ENCODE results near the gene ZNF581.

The ZNF581 gene

DNA sequence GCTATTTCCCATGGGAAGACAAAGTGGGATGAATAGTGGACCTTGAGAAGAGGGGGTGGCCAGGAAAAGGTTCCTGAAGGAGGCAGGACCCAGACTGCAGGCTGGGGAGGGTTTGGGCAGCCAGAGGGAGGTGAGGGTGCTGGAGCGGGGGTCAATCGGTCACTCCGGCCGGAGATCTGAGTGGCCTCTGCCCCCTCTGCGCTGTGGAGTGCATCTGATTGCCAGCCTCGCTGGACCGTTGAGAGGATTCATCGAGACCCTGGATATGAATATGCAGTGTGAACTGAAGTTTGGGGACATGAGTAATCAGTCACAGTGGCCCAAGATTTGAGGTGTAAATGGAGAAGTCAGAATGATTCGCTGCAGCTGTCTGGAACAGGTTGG is 8.1 kb upstream of the ZNF581 start:
- no peak for DNase-seq

DNA sequence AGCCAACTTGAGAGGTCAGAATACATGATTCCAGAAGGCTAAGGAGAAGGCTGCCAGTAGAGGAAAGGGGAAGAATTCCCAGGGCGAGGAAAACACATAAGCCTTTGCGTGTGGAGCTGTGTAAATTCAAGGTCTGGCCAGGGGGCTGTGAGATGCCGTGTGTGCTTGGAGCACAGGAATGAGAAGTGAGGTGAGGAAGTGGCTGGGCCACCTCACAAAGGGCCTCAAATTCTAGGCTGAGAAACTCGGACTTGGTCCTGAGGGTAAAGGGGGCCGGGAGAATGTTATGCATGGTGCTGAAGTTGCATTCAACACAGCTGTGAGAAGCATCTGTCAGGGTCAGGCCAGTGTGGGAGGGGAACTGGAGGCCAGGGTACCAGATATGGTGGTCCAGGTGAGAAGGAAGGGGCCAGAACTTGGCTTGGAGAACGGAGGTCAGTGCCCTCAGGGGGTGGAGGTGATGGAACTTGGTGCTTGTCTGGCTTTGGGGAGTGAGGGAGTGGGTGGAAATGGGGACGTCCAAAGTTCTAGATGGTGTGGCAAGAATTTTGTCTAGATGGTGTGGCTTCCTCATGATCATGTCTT is 7.5 kb upstream of the ZNF581 start:
- no peak for DNase-seq

DNA sequence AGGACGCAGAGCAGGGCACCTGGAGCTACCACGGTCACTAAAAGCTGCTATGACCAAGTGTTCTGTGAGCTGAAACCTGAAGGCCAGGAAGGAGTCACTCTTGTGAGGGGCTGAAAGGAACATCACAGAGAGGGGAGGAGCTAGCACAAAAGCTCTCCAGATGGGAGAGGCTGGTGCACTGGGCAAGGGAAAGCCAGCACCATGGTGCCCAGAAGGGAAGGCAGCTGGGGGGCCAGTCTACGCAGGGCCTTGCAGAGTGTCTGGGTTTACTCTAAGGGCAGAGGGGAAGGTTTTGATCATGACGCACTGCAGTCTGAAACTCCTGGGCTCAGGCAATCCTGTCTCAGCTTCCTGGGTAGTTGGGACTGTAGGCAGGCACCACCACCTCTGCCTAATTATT is 6.7 kb upstream of the ZNF581 start:
- DNase-seq = no peak

DNA sequence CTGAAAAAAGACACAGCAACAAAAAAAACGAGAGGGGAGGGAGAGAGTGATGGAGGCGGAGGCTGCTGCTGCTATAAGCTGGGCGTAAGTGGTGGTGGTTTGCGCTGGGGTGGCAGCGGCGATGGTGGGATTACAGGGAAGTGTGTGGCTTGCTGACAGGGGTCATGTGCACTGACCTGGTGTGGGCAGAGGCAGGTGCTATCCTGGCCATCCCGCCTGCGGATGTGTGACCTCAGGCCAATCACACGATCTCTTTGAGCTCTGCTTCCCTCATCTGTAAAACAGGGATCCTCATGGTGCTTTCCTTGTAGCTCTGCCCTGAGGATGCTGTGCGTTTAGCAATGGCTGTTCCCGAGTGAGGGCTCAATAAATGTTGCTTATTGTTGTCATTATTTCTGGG is 5.9 kb upstream of the ZNF581 start:
- DNase-seq = no peak

DNA sequence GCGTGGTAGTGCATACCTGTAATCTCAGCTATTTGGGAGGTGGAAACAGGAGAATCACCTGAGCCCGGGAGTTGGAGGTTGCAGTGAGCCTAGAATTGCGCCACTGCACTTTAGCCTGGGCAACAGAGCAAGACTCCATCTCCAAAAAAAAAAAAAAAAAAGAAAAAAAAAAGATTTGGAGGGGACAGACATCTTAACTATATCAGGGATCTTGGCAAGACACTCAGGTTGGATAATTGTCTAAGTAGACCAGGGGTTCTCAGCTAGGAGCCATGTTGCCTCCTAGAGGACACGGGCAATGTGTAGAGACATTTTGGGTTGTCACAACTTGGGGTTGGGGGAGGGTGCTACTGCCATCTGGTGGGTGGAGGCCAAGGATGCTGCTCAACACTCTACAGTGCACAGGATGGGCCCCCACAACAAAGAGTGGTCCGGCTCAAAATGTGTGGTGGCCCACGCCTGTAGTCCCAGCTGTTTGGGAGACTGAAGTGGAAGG is 4.5 kb upstream of the ZNF581 start:
- DNase-seq = no peak

DNA sequence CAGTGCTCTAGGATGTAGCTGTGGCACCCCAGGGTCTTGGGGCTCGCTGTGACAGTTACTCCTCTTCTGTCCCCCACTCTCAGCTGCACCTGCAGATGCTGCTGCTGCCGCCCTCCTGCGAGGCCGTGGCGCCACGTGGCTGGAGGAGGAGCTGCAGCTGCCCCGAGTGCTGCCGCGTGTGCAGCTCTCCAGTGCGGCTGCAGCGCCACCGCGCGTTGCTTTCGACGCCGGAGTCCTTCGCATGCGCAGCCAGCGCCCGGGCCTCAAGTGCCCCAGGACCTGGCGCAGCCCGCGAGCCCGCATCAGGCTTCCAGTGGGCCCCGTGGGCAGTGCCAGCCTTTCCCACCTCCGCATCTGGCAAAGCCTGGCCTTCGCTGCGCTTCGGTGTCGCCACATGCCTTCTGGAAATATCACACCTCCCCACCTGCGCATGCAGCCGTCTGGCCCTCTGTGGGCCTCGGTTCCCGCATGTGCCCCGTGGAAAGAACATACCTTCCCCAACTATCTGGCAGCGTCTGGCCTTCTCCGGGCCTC is 3.3 kb upstream of the ZNF581 start:
- peak; percentile 83 for DNase-seq

DNA sequence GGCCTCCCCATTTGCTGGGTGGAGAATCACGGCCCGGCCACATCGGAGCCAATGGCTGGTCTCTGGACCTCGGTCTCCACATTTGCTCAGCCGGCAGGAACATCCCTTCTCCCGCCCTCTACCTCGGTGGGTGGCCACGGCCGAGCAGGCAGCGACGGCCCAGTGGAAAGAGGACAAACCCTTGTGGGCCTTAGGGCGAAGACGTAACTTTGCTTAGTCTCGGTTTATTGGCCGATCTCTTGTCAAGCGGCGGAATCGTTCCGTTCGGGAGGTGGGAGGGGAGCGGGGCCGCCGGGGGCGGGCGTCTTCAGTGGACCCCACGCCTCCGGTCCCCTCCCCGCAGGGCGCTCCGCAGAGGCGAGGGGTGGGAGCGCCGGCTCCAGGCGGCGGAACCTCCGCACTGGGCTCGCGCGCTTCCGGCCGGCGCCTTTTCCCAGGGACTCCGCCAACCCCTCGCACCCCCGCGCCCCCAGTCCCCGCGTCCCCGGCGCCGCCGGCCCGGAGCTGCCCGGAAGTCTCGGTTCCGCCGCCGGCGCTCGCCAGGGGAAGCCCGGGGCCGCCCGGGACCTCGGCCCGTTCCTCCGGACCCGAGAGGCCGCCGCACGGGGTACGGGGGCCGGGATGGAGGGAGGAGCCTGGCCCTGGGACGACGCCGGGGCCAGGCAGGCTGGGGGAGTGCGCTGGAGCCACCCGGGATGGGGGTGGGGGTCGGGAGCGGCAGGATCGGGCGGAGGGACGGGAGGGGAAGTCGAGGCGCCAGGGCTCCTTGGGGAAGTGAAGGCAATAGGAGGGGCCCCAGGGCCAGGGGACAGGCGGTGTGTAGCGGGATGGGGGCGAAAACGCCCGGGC is 2.6 kb upstream of the ZNF581 start, which contains the start of gene ZNF580:
ZNF580 (plus strand) TSS at position 426 of the 849 bp plus-strand sequence. CDS start 1,507 bp downstream, outside the sequence.
- DNase-seq = peak; percentile 53

DNA sequence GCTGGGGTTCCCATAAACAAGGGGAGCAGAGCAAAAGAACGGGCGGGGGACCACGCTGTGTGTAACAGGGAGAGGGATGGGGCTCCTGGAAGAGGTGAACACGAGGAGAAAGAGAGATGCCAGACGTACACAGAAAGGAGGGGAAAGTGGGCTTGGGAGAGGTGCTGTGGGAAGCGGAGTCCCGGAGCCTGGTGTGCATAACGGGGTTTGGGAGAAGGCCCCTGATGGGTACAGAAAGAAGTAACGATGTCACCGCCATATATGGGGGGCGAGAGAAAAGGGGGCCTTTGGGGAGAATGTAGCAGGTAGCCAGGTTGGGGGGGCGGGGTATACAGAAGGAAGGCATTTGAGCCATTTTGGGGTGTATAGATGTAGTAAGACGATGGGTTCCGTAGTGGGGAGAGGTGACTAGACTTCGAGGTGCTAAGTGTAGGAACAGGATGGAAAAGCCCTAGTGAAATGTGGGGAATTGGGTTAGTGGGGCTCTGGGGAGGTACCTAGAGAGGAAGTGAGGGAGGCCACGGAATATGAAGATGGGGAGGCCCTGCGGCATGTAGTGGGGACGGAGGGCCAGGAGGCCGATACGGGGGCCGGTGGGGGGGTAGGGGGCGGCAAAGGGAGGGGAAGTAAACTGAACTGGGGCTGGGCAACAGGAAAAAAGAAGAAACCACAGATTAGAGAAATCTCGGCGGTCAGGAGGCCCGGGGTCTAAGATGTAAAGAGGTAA is 1.9 kb upstream of the ZNF581 start:
- no peak for DNase-seq

DNA sequence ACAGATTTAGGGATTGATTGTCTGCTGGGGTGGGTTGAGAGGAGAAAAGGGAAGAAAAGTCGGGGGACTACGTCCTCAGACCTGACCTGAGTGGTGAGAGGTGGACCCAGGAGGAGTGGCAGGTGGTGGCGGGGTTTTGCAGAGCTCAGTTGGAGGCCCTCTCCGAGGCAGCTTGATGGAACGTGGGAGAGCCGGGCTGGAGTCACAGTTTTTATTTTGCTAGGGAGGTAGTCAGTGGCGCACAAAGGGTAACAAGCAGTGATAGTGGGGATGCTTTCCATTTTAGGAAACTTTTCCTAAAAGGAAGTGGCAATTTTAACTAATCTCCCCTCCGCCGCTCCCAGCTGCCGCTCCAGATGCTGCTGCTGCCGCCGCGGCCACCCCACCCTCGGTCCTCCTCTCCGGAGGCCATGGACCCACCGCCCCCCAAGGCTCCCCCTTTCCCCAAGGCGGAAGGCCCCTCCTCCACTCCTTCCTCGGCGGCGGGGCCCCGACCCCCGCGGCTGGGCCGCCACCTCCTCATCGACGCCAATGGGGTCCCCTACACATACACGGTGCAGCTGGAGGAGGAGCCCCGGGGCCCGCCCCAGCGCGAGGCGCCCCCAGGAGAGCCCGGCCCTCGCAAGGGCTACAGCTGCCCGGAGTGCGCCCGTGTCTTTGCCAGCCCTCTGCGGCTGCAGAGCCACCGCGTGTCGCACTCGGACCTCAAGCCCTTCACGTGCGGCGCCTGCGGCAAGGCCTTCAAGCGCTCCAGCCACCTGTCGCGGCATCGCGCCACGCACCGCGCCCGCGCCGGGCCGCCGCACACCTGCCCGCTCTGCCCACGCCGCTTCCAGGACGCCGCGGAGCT is 1.1 kb upstream of the ZNF581 start:
- no peak for DNase-seq

DNA sequence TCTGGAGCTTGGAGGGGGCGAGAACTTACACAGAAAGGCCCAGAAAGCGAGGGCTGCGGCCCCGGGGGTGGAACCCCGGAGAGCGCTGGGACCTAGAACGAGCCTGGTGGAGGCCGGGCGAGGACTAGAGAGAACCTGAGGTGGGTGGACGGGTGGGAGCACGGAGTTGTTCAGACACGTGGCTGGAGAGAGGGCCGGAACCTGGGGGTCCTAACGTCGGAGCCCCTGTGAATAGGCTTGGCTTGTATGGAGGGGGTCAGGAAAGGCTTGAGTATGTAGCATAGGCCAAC is 383 bp downstream of the ZNF581 start:
- DNase-seq = no peak

DNA sequence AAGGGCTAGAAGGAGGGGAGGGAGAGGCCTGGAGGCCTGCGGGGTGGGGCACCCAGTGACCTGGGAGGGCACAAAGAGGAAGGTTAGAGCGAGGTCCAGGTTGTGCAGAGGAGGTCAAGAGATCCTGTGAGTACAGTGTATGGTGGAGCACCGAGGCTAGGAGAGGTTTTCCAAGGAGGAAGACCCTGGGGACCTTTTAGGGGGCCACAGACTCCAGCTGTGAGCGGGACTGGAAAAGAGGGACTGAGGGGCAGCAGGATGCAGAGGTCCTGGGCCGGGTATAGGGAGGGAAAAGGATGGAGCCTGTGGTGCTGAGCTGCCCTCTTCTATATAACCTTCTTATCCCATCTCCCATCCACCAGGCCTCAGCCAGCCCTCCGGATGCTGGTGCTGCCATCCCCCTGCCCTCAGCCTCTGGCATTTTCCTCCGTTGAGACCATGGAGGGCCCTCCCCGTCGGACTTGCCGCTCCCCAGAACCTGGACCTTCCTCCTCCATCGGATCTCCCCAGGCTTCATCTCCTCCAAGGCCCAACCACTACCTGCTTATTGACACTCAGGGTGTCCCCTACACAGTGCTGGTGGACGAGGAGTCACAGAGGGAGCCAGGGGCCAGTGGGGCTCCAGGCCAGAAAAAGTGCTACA is 863 bp downstream of the ZNF581 start:
- no peak for DNase-seq

DNA sequence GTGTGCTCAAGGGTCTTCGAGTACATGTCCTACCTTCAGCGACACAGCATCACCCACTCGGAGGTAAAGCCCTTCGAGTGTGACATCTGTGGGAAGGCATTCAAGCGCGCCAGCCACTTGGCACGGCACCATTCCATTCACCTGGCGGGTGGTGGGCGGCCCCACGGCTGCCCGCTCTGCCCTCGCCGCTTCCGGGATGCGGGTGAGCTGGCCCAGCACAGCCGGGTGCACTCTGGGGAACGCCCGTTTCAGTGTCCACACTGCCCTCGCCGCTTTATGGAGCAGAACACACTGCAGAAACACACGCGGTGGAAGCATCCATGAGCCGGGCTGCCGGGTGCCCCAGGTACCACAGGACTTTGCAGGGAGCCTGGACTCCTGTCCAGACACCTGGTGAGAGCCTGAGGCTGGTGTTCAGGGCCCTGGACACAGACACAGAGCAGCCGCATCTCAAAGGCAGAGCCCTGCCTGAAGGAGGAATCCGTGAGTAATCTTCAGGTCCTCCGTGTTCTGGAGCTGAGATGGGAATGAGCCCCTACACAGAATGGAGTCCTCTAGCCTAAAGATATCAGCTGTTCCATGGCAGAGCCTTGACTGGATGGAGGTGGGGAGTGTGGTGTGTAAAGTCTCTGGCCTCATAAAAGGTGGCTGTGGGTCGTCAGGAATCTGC is 1.5 kb downstream of the ZNF581 start:
- no peak for DNase-seq

DNA sequence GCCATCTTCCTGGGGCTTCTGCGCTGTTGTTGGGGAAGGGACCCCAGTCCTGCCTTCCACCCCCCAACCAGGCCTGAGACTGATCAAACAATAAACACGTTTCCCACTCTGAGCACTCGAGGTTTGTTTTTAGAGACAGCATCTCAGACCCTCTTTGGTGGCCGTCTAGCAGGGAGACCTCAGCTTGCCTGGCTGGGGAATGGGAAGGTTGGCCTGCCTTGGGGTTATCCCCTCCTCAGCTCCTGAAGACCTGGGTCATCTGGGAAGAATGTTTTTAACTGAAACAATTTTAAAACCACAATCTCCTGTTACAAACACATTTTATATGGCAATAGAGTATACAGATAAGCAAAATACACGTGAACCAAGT is 2.0 kb downstream of the ZNF581 start:
- DNase-seq = no peak

DNA sequence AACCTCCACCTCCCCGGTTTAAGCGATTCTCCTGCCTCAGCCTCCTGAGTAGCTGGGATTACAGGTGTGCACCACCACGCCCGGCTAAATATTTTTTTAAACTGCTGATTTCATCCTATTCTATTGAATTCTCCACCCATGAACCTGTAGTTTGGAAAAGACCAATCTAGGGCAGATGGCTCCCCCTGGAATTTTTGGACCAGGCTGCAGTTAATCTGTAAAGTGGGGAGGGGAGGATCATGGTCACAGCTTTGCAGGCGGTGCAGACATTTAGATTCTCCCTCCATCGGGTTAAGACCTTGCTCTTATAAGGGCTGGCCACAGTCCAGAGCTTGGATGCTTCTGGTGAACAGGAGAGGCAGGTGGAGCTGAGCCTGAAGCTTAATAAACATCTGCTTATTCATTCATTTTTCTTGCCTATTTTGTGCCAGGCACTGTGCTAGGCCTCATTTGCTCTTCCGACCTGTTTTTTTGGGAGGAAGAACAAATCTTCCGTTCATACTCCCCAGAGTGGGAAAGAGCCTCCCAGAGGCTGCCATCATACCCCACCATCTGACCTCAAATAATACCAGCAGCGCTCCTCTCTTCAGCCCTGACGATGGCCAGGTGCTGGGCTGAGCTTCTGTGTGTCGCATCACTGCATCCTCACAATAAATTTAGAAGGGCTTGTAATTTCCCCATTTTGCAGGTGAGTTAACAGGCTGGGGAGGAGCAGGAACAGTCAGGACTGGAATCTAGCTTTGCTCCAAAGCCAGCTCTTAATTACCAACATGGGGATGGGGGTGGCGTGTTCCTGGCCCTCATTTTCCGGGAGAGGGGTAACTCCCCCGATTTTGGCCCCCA is 3.7 kb downstream of the ZNF581 start:
- DNase-seq = no peak

DNA sequence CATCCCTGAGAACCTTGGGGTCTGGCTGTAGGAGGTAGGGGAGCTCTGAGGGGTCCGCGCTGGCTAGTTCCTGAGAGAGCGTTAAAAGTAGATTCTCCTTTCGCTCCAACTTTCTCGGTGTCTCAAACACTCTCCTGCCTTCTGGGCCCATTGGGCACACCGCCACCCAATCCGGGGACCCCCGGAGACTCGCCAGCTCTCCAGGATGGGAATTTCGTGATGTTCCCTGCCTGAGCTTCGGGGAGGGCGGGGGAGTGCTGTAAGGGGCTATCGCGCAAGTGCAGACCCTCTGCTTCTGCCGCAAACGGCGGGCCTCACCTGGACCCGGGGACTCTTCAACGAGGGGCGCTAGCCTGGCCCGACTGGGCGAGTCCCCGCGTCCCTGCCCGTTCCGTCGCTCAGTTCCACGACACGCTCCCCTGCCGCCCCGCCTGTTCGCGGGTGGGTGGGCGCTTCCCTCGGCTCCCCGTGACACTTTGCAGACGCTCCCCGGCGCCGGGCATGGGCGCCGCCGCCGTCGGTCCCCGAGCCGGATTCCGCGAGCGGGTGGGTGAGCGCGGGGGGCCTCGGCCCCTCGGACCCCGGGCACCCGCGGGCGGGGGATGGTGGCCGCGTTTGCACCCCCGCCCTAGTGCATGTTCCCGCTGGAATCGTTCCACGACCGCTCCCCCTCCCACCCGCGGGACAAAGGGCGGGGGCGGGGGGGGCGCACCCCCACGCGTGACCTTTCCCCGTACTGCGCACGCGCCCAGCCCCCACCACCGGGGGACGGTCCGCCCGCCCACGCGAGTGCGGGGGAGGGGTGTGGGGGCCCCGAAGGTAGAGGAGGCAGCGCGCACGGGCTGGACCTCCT is 4.5 kb downstream of the ZNF581 start, which contains the start of gene CCDC106:
CCDC106 (plus strand) TSS at position 481 of the 853 bp plus-strand sequence. CDS start 835 bp downstream, outside the sequence.
- DNase-seq = peak; percentile 50

DNA sequence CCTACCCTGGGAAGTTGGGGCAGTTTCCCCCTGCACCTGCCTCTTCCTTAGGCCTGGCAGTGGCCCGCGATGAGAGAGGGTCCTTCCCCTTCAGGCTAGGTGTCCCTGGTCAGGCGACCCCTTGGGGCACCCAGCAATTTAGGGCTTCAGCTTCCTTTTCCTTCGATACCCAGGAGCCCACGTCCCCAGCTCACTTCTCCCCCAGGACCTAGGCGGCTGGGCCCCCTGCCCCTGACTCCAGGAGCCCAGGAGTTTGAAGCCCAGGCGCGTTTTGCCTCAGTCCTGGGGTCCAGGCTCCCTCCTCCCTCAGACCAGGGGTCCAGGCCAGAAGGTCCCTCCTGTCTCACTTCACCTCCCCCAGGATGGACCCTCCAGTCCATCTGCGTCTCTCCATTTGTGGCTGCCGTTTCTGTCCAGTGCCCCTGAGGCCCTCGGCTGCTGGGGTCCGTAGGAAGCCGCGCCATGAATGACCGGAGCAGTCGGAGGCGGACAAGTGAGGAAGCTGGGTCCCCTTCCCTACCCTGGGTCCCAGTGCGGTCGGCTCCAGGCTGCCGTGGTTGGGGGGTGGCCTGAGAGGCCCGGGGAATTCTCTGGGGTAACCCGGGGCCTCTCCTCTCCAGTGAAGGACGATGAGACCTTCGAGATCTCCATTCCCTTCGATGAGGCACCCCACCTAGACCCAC is 5.3 kb downstream of the ZNF581 start:
- DNase-seq = no peak

DNA sequence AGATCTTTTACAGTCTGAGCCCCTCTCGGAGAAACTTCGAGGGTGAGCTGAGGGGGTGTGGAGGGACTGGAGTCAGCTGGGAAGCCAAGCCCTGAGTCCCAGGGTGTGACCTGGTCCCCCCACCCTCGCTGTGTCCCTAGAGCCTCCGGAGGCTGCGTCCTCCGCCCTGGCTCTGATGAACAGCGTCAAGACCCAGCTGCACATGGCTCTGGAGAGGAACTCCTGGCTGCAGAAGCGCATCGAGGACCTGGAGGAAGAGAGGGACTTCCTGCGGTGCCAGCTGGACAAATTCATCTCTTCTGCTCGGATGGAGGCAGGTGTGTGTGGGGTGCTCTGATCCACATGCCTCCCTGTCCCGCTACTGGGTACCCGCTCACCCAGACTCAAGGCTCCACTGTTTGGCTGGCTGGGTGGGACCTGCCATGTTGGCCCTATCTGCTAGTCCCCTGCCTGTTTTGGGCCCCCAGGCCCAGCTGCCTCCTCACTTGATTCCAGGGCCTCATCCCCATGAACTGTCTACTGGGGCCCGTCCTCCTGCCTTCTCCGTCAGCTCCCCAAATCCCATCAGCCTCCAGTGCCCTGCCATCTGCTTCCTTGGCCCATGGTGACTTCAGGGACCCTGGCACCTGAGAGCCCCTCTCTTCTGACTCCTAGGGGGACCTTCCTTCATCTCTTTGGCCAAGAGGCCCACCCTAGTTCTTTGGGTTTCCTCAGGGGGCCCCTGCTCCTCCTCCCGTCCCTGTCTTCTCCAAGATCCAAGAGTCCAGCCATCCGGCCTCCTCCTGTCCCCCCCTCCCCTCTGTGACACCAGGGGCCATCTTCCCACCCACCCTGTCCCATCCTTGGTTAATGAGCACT is 6.0 kb downstream of the ZNF581 start:
- no peak for DNase-seq

DNA sequence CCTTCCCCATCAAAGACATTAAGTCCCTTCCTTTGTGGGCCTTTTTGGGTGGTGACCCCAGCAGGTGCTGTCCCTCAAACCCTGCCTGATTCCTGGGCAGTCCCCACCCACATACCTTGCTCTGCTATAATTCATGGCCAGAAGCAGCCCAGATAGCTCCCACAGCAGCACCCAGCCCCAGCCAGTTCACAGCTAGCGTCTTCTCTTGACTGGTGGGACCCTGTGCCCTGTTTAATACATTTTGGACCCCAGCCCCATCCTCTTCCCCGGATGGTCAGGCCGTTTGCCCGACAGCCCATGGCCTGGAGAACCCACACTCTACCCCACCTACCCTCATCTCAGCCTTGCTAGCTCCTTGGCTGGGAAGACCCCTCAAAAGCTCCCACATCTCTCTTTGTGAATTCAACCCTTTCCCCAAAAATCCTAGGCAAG is 6.7 kb downstream of the ZNF581 start:
- no peak for DNase-seq

Measured in NCI-H510A (cell line).